Measurements from ENCODE around the gene WAPL.
"Not testable (repeated sequence)": the region's sequence is repeated elsewhere in the genome, so short reads cannot be mapped to it uniquely, and the experiment has no call there.

Gene WAPL

GRCh38 chr10:86389441-86390193, 132.0 kb downstream of the WAPL start:
- no peak for DNase-seq (ENCODE audit: low spot score)

GRCh38 chr10:86389109-86389440, 132.5 kb downstream of the WAPL start:
- not testable (repeated sequence) for DNase-seq (ENCODE audit: low spot score)

DNA sequence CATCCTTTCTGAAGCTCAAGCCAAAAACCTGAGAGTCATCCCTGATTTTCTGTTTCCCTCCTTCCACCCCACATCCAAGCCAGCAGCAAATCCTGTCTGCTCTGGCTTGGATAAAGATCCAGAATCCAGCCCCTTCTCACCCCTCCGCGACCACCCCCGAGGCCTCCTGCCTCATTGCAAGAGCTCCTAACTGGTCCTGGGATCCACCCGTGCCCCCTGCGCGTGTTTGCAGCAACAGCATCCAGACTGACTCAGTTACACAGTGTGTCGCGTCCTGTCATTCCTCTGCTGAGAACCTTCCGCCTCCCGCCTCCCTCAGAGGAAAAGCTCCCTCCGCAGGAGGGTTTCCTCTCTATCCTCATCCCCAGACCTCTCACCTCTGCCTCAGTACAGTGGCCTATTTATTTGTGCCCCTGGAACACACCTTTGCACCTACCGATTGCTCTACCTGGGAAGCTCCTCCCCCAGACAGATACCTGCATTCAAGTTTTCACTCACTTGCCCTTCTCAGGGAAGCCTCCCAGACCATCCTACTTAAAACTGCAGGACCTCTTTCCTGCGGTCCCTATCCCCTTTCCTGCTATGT, 133.4 kb downstream of the WAPL start:
- no peak for DNase-seq (ENCODE audit: low spot score)

DNA sequence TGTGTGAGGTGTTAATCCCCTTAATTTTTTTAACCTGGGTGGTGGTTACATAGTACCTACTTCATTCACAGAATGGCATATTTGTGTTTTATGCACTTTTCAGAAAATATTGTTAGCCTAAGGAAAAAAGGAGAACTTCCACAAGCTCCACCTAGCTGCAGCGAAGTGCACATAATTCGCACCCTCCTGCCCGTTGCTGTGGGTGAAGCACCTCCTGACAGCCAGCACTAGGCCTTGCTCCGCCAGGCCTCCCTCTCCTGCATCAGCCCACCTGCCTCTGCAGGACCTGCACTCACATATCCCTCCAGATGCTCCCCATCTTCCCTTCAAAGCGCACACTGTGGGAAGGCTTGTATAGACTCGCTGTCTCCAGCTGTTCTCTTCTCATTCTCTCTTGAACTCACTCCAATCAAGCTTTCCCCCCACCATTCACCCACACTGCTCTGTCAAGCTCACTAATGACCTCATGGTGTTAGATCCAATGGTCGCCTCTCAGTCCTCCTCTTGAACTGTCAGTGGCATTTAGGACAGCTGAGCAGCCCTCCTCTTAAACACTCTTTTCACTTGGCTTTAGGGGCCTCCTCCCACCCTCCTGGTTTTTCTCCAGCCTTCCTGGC, 134.3 kb downstream of the WAPL start:
- no peak for DNase-seq (ENCODE audit: low spot score)

DNA sequence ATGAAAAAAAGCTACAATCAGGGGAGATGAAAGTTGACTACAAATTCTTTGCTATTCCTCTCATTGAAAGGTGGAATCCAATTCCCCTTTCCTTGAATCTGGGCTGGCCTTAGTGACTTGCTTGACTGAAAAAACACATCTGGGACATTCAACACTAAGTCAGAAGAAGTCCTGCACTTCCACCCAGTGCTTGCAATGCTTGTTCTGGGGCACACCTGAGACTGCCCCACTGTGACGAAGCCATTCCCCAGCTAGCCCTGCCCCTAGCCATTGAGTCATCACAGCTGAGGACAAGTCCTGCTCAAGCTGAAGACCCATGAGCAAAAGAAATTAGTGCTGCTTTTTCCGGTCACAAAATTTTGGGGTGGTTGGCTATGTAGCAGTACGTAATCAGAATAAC, 135.8 kb downstream of the WAPL start:
- no peak for DNase-seq (ENCODE audit: low spot score)
